DND-41 (cell line): ENCODE results near the gene PPM1M.
A peak's percentile ranks its signal among the peaks of the same experiment; 100 is the strongest.
"Not testable (repeated sequence)": the region's sequence is repeated elsewhere in the genome, so short reads cannot be mapped to it uniquely, and the experiment has no call there.

Source experiments
- ATAC-seq: fragments of 200-7000 bp; cut with Tn5 transposase; 3 replicates; pipeline ENCODE4 v1.9.1; 2021; ENCODE audit warnings: low read depth; ENCODE audit not compliant: insufficient read depth
- DNase-seq: peaks from one replicate; pipeline ENCODE4 v3.0.0-alpha.2; 2020
- H2AFZ ChIP-seq: 2 replicates; pipeline ENCODE4 v1.6.0; 2012; ENCODE audit warnings: low read depth, low read length
- H3K27ac ChIP-seq: 2 replicates; pipeline ENCODE4 v1.5.1; 2012; ENCODE audit warnings: low read length, inconsistent platforms
- H3K27me3 ChIP-seq: fragments of 200-600 bp; sonication (generic); 2 replicates; pipeline ENCODE4 v1.6.0; 2012; ENCODE audit warnings: low read length, mild to moderate bottlenecking, inconsistent platforms; ENCODE audit not compliant: insufficient read depth, poor library complexity
- H3K36me3 ChIP-seq: 2 replicates; pipeline ENCODE4 v1.5.1; 2012; ENCODE audit warnings: low read length, inconsistent platforms; ENCODE audit not compliant: insufficient read depth
- H3K4me1 ChIP-seq: 2 replicates; pipeline ENCODE4 v1.5.1; 2012; ENCODE audit warnings: mild to moderate bottlenecking, low read length; ENCODE audit not compliant: insufficient read depth
- H3K4me2 ChIP-seq: 2 replicates; pipeline ENCODE4 v1.6.0; 2012; ENCODE audit warnings: mild to moderate bottlenecking, moderate library complexity, low read length, inconsistent platforms; ENCODE audit not compliant: insufficient read depth
- H3K4me3 ChIP-seq, 2 experiments: fragments of 200-600 bp in 1 of 2; shearing (Covaris generic) in 1 of 2; 2 replicates each; pipeline ENCODE4 v1.5.1; 2012 to 2016; ENCODE audit warnings: inconsistent platforms in 2 of 2, low read length in 2 of 2, mild to moderate bottlenecking in 2 of 2, low read depth in 1 of 2, moderate library complexity in 1 of 2
- H3K79me2 ChIP-seq: 2 replicates; pipeline ENCODE4 v1.6.0; 2012; ENCODE audit warnings: low read length, inconsistent platforms; ENCODE audit not compliant: insufficient read depth
- H3K9ac ChIP-seq: 2 replicates; pipeline ENCODE4 v1.6.0; 2012; ENCODE audit warnings: low read depth, mild to moderate bottlenecking, inconsistent platforms, low read length, moderate library complexity
- H3K9me3 ChIP-seq: 2 replicates; pipeline ENCODE4 v1.5.1; 2012; ENCODE audit warnings: low read length, moderate library complexity, mild to moderate bottlenecking, inconsistent platforms; ENCODE audit not compliant: insufficient read depth, severe bottlenecking
- H4K20me1 ChIP-seq: 2 replicates; pipeline ENCODE4 v1.6.0; 2012; ENCODE audit warnings: low read length; ENCODE audit not compliant: insufficient read depth
- EZH2 ChIP-seq: IDR thresholded peaks from 3 replicates; pipeline ENCODE4 v1.6.1; 2012; ENCODE audit warnings: borderline replicate concordance, low read depth, mild to moderate bottlenecking, moderate library complexity, low read length, inconsistent platforms; ENCODE audit not compliant: severe bottlenecking
- TF ChIP-seq, protein P1 (sequence below): IDR thresholded peaks from 2 replicates; pipeline ENCODE4 v1.5.1; 2012; ENCODE audit warnings: borderline replicate concordance, low read length, moderate library complexity, mild to moderate bottlenecking; ENCODE audit not compliant: poor library complexity, severe bottlenecking; ENCODE audit errors: extremely low read depth

PPM1M gene

DNA sequence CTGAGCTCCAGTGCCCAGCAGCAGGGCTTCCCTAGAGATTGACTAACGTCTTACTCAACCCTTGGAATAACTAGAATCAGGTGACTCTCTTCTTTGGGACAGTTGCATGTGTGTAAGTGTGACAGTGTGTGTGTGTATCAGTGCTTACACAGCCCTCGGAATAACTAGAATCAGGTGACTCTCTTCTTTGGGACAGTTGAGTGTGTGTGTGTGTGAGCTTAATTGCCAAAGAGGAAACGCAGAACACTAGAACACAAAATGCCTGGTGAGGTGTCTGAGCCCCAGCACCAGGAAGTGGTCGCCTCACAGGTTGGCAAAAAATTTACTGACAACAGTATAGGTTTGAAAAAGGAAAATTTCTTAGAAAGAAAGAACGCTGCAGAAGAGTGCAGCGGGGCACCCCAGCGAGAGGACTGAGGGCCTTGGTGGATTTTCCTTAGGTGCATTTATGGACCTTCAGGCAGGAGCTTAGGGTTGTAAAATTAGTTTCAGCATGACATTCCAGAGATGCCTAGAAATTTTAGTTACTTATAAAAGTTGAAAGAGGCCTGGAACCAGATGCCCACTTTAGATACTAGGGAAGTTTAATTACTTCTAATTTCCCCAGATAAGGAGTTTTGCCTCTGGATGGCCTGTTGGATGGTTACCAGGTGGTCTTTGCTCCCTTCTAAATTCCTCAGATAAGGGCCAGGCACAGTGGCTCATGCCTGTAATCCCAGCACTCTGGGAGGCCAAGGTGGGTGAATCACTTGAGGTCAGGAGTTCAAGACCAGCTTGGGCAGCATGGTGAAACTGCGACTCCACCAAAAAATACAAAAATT, 36.6 kb downstream of the PPM1M start:
- Histone ChIP-seq H3K27ac (no peak overlapping the region; the same call in 1 of the 2 replicates), H3K9me3 (no peaks in the 10 kb centered on the region), H4K20me1 (peaks cover 5% of the 10 kb centered on the region), H3K36me3 (peaks cover 5% of the 10 kb centered on the region; the same call in 1 of the 2 replicates), H3K4me1 (peaks cover 25% of the 10 kb centered on the region), H3K4me2 (no peak overlapping the region), H3K79me2 (peaks cover 25% of the 10 kb centered on the region), H3K9ac (no peak overlapping the region), H3K27me3 (no peaks in the 10 kb centered on the region), H3K4me3 (no peak overlapping the region), H2AFZ (no peak overlapping the region)
- TF ChIP-seq EZH2 = no peak
- TF ChIP-seq, protein P1, sequence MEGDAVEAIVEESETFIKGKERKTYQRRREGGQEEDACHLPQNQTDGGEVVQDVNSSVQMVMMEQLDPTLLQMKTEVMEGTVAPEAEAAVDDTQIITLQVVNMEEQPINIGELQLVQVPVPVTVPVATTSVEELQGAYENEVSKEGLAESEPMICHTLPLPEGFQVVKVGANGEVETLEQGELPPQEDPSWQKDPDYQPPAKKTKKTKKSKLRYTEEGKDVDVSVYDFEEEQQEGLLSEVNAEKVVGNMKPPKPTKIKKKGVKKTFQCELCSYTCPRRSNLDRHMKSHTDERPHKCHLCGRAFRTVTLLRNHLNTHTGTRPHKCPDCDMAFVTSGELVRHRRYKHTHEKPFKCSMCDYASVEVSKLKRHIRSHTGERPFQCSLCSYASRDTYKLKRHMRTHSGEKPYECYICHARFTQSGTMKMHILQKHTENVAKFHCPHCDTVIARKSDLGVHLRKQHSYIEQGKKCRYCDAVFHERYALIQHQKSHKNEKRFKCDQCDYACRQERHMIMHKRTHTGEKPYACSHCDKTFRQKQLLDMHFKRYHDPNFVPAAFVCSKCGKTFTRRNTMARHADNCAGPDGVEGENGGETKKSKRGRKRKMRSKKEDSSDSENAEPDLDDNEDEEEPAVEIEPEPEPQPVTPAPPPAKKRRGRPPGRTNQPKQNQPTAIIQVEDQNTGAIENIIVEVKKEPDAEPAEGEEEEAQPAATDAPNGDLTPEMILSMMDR = no peak
- DNase-seq (peak; percentile 24), ATAC-seq (no peak)

DNA sequence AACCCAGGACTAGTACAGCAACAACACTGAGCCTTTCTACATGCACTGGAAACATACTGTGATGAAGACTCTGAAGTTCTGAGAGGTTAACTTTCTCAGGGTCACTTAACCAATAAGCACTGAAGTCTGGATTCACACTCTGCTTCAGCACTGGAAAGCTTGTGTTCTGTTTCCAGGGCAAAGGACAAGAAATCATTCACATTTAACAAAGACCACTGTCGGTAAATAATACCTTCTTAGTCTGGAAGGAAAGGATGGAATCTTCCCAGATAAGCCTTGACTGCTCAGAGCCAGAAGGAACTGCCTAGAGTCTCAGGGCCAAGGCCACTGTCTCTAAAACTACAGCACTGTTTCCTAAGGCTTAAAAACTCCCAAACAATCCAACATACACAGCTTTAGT, 37.7 kb downstream of the PPM1M start:
- TF ChIP-seq, protein P1 = no peak
- TF ChIP-seq EZH2 = no peak
- no peak overlapping the region for H3K4me2 ChIP-seq
- H3K4me3 ChIP-seq = no peak overlapping the region
- no peak overlapping the region for H3K9ac ChIP-seq
- no peaks in the 10 kb centered on the region for H3K36me3 ChIP-seq
- no peak overlapping the region for H3K27ac ChIP-seq
- no peak for DNase-seq
- no peaks in the 10 kb centered on the region for H3K9me3 ChIP-seq
- peaks cover 25% of the 10 kb centered on the region for H3K4me1 ChIP-seq
- no peak overlapping the region for H2AFZ ChIP-seq
- no peaks in the 10 kb centered on the region for H3K27me3 ChIP-seq
- no peaks in the 10 kb centered on the region for H4K20me1 ChIP-seq
- peaks cover 21% of the 10 kb centered on the region for H3K79me2 ChIP-seq
- no peak for ATAC-seq

DNA sequence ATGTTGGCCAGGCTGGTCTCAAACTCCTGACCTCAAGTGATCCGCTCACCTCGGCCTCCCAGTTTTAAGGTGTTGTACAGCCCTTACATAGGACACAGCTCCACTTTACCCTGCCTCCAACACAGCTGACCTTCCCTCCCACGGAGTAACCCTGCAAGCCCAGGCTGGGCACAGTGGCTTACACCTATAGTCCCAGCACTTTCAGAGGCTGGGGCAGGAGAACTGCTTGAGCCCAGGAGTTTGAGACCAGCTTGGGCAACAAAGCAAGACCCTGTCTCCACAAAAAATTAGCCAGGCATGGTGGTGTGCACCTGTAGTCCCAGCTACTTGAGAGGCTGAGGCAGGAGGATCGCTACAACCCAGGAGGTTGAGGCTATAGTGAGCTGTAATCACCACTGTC, 38.5 kb downstream of the PPM1M start:
- H2AFZ ChIP-seq, H4K20me1 ChIP-seq, DNase-seq, H3K27ac ChIP-seq, H3K4me2 ChIP-seq, H3K27me3 ChIP-seq, ATAC-seq, H3K9ac ChIP-seq, H3K36me3 ChIP-seq, H3K9me3 ChIP-seq, H3K4me3 ChIP-seq: not testable (repeated sequence)
- Histone ChIP-seq H3K4me1 (peaks cover 30% of the 10 kb centered on the region), H3K79me2 (peaks cover 22% of the 10 kb centered on the region)

DNA sequence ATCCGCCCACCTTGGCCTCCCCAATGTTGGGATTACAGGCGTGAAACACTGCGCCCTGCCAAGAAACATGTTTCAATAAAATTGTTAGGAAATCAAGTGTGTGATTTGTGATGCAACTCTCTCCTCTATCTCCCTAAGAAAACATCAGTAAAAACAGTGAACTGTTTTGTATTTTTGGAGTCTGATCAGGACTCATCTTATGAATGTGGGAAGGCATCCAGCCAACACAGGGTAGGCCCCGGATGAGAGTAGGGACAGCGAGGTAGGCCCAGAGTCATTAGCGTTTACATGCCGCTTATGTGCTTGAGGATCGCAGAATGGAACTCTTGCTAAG, 41.2 kb downstream of the PPM1M start:
- ATAC-seq (no peak), DNase-seq (no peak)
- Histone ChIP-seq H3K4me3 (peak overlapping the region; percentile 61 to 70; a peak in 3 of 4 replicates), H3K27ac (peak overlapping the region; percentile 96), H3K27me3 (no peaks in the 10 kb centered on the region), H3K9me3 (no peaks in the 10 kb centered on the region), H3K9ac (peak overlapping the region; percentile 79), H2AFZ (peak overlapping the region; percentile 88; the same call in 1 of the 2 replicates), H3K4me2 (peak overlapping the region; percentile 75), H3K79me2 (peaks cover 29% of the 10 kb centered on the region), H4K20me1 (no peaks in the 10 kb centered on the region), H3K36me3 (peaks cover 11% of the 10 kb centered on the region), H3K4me1 (peaks cover 23% of the 10 kb centered on the region)
- no peak for TF ChIP-seq EZH2
- TF ChIP-seq, protein P1 = no peak
